Left lung (tissue), 10 donors: ENCODE results near the gene MAMLD1. TPM values are rescaled to one million over a fixed set of nuclear protein-coding genes. Genes with fewer than 3 reads are reported as not detected.
A peak's percentile ranks its signal among the peaks of the same experiment; 100 is the strongest.

Source experiments
- ATAC-seq: fragments of 200-7000 bp; cut with Tn5 transposase; one replicate; pipeline ENCODE4 v1.9.1; 2020; ENCODE audit warnings: moderate library complexity
- DNase-seq, 4 donors: peaks; one replicate each; pipeline ENCODE4 v3.0.0-alpha.2; 2013 to 2020
- H3K27ac ChIP-seq, 2 donors: fragments of 200-600 bp; sonication (generic) in 1 of 2; one replicate each; pipeline versions ENCODE4 v1.5.0 to v1.8.0; 2020 to 2021
- H3K27me3 ChIP-seq, 2 donors: fragments of 200-600 bp; sonication (generic) in 1 of 2; one replicate each; pipeline versions ENCODE4 v1.5.0 to v1.8.0; 2020 to 2021
- H3K36me3 ChIP-seq, 2 donors: fragments of 200-600 bp; sonication (generic) in 1 of 2; one replicate each; pipeline versions ENCODE4 v1.5.0 to v1.8.0; 2020 to 2021
- H3K4me1 ChIP-seq, 2 donors: fragments of 200-600 bp; one replicate each; pipeline ENCODE4 v1.8.0; 2021
- H3K4me3 ChIP-seq, 2 donors: fragments of 200-600 bp; sonication (generic) in 1 of 2; one replicate each; pipeline versions ENCODE4 v1.5.0 to v1.8.0; 2020 to 2021; ENCODE audit warnings: mild to moderate bottlenecking in 1 of 2
- H3K9me3 ChIP-seq, 2 donors: fragments of 200-600 bp; sonication (generic) in 1 of 2; one replicate each; pipeline versions ENCODE4 v1.5.0 to v1.8.0; 2020 to 2021
- intact Hi-C, 2 donors: fragments of 100-400 bp; cut with DNase I; formaldehyde crosslinking; loops; one replicate each; pipeline versions ENCODE4 v1.11.2 to v1.14.2; 2022
- polyA plus RNA-seq, 6 donors: library from polyadenylated mRNA; unstranded; fragments of 120-200 nt; gene quantifications; one replicate each; pipeline ENCODE4 v1.2.1, GENCODE V29; 2013; ENCODE audit not compliant: insufficient read length in 6 of 6
- total RNA-seq, 2 donors: library from RNA; stranded (reverse); fragmentation: NEBNext Ultra II Directional; extraction: Animal tissue kit (Norgen Biotek cat#: 25700); gene quantifications; one replicate each; pipeline ENCODE4 v1.2.1, GENCODE V29; 2021
- TF ChIP-seq, protein P1 (sequence below), 2 donors: fragments of 200-600 bp; sonication (generic) in 1 of 2; IDR thresholded peaks; one replicate each; pipeline versions ENCODE4 v1.5.0 to v1.8.0; 2021; ENCODE audit warnings: antibody characterized with exemption in 2 of 2
- donor health status: DM: no; HTN: yes; CAD: no.
- donor health status: DM: no; HTN: no; CAD: no.

Gene MAMLD1
- total and polyA plus RNA-seq, 8 donors: 3.6 to 18.4 (median 14.6) TPM

DNA sequence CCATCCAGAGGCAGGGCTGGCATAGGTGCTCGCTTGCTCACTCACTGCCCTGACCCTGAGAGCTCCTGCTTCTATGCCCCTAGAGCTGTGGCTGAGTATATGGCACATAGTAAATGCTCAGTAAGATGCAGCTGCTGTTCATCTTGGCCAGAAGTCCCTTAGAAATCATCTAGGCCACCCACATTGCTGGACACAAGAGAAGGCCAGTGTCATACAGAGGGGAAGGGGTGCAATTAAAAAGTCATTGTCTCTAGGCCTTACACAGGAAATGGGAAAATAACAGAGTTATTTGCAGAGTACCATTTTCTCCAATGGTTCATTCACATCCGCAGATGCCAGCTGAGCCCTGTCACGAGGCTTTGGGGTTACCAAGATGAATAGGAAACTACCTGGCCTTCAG, 88.8 kb downstream of the MAMLD1 start:
- Histone ChIP-seq H3K27me3 (no peaks in the 10 kb centered on the region), H3K4me1 (no peaks in the 10 kb centered on the region), H3K27ac (no peak overlapping the region), H3K9me3 (no peaks in the 10 kb centered on the region), H3K4me3 (no peak overlapping the region), H3K36me3 (no peaks in the 10 kb centered on the region)
- ATAC-seq (no peak), DNase-seq (peak in 2 of 4 donors; percentile 12 to 45)
- intact Hi-C loops: no loop called here
- TF ChIP-seq, protein P1, sequence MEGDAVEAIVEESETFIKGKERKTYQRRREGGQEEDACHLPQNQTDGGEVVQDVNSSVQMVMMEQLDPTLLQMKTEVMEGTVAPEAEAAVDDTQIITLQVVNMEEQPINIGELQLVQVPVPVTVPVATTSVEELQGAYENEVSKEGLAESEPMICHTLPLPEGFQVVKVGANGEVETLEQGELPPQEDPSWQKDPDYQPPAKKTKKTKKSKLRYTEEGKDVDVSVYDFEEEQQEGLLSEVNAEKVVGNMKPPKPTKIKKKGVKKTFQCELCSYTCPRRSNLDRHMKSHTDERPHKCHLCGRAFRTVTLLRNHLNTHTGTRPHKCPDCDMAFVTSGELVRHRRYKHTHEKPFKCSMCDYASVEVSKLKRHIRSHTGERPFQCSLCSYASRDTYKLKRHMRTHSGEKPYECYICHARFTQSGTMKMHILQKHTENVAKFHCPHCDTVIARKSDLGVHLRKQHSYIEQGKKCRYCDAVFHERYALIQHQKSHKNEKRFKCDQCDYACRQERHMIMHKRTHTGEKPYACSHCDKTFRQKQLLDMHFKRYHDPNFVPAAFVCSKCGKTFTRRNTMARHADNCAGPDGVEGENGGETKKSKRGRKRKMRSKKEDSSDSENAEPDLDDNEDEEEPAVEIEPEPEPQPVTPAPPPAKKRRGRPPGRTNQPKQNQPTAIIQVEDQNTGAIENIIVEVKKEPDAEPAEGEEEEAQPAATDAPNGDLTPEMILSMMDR (IDR thresholded peaks at IDR 0.05): no peak

DNA sequence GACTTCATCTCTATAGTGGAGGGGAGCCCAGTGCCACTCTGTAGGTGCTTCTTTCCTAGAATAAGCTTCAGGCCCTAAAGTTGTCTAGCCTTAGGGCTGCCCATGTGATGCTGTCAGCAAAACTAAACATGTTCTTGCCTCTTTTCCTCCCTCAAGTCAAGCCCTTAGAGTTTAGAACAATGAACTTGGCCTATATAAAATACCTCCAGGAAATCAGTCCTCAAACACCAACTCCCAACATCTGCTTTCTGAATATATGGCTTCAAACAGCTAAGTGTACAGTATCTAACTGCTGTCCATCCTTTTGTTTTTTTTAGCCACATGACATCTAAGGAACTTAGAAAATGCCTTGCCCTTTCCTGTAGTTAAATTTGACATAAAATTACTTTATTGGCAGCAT, 91.0 kb downstream of the MAMLD1 start:
- TF ChIP-seq, protein P1 (IDR thresholded peaks at IDR 0.05): no peak
- Histone ChIP-seq H3K27ac (no peak overlapping the region), H3K36me3 (no peaks in the 10 kb centered on the region), H3K9me3 (no peaks in the 10 kb centered on the region), H3K4me3 (no peak overlapping the region), H3K4me1 (no peaks in the 10 kb centered on the region), H3K27me3 (no peaks in the 10 kb centered on the region)
- DNase-seq (no peak), ATAC-seq (no peak)
- intact Hi-C loops: no loop called here

DNA sequence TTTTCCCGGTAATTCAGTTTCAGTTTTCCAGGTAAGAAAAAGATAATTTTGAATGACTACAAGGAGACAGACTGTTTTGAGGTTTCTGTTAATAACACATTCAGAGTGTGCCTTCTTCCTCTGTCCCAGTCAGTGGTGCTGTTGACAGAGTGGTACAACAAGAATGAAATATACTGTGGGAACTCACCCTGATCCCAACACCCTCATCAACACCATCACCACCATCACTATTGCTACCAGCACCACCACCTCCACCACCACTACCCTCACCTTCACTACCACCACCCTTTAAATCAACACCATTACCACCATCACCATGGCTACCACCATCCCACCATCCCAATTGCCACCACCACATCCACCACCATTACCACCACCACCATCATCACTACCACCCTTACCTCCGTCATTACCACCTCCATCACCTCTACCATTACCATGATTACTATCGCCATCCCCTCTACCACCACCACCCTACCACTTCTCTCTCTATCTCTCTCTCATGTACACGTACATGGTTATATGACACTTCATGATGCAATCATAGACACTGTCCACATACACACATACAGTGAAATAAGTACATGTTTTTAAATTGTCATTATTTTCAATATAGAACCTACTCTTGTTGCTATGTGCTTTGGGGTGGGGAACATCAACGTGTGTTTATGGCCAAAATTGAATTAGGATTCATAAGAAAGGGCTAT, 91.5 kb downstream of the MAMLD1 start:
- TF ChIP-seq, protein P1 (IDR thresholded peaks at IDR 0.05): no peak
- no peak overlapping the region for H3K4me3 ChIP-seq
- H3K9me3 ChIP-seq: no peaks in the 10 kb centered on the region
- no peaks in the 10 kb centered on the region for H3K27me3 ChIP-seq
- no peaks in the 10 kb centered on the region for H3K4me1 ChIP-seq
- no peak overlapping the region for H3K27ac ChIP-seq
- DNase-seq (no peak), ATAC-seq (no peak)
- no peaks in the 10 kb centered on the region for H3K36me3 ChIP-seq
- intact Hi-C loops: no loop called here

DNA sequence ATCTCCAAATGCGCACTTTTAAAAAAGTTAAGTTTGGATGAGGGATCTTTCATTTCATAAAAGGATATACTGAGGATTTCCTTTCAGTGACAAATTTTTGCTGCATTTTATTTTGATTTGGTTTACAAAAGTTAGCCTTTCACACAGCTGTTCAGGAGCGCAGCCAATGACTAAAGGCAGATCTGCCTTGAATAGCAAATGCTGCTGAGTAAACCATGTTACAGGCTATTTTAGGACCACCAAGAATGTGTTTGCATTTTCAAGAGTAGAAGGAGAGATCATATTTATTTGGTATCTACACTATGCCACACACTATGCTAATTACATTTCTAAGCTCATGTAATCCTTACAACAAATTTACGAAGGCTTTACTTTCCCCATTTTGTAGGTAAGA, 92.1 kb downstream of the MAMLD1 start:
- Histone ChIP-seq H3K4me1 (no peaks in the 10 kb centered on the region), H3K9me3 (no peaks in the 10 kb centered on the region), H3K4me3 (no peak overlapping the region), H3K36me3 (no peaks in the 10 kb centered on the region), H3K27ac (no peak overlapping the region), H3K27me3 (no peaks in the 10 kb centered on the region)
- intact Hi-C loops: no loop called here
- DNase-seq (peak in 2 of 4 donors; percentile 19 to 38), ATAC-seq (no peak)
- TF ChIP-seq, protein P1 (IDR thresholded peaks at IDR 0.05): no peak

DNA sequence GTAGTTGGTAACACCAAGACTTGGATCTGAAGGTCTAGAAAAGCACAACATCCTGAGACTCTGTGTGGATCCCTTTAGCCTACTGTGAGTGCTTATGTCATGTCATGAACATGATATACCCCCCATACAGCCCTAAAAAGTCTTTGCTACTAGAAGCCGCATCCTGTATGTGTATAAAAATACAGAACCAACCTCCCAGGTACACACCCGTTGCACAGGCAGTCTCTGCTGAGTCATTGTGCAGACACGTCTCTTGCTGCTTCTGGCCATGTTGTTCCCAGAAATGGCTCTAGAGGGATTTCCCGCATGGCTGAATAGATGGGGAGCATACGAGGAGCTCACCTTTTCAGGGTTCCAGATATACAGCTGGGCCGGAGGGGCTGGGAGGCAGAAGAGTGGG, 93.3 kb downstream of the MAMLD1 start:
- Histone ChIP-seq H3K4me1 (no peaks in the 10 kb centered on the region), H3K9me3 (no peaks in the 10 kb centered on the region), H3K4me3 (no peak overlapping the region), H3K36me3 (no peaks in the 10 kb centered on the region), H3K27ac (no peak overlapping the region), H3K27me3 (no peaks in the 10 kb centered on the region)
- DNase-seq (no peak), ATAC-seq (no peak)
- TF ChIP-seq, protein P1 (IDR thresholded peaks at IDR 0.05): no peak
- intact Hi-C loops: no loop called here
